HEK293T (cell line): ENCODE data around the gene FRMD8.
"Not testable (repeated sequence)": the region's sequence is repeated elsewhere in the genome, so short reads cannot be mapped to it uniquely, and the experiment has no call there.

Experiments
- ARNT ChIP-seq: fragments of 450-650 bp; IDR thresholded peaks from 2 replicates; pipeline ENCODE4 v1.6.1; 2017; ENCODE audit warnings: mild to moderate bottlenecking
- BHLHE40 ChIP-seq: fragments of 450-650 bp; IDR thresholded peaks from 2 replicates; pipeline ENCODE4 v1.6.1; 2016; ENCODE audit warnings: mild to moderate bottlenecking, moderate library complexity, borderline replicate concordance
- FOXA1 ChIP-seq: fragments of 450-650 bp; IDR thresholded peaks from 2 replicates; pipeline ENCODE4 v1.6.1; 2016; ENCODE audit warnings: mild to moderate bottlenecking
- FOXK2 ChIP-seq: fragments of 450-650 bp; IDR thresholded peaks from 2 replicates; pipeline ENCODE4 v1.6.1; 2016; ENCODE audit warnings: mild to moderate bottlenecking
- FOXM1 ChIP-seq: fragments of 450-650 bp; IDR thresholded peaks from 2 replicates; pipeline ENCODE4 v1.6.1; 2017; ENCODE audit warnings: mild to moderate bottlenecking, borderline replicate concordance
- HDGF ChIP-seq: fragments of 450-650 bp; IDR thresholded peaks from 2 replicates; pipeline ENCODE4 v1.6.1; 2017; ENCODE audit warnings: antibody characterized with exemption, borderline replicate concordance
- L3MBTL2 ChIP-seq: fragments of 450-650 bp; conservative IDR thresholded peaks from 2 replicates; pipeline ENCODE4 v1.6.1; 2016; ENCODE audit warnings: mild to moderate bottlenecking
- PKNOX1 ChIP-seq: fragments of 450-650 bp; IDR thresholded peaks from 2 replicates; pipeline ENCODE4 v1.6.1; 2016

GRCh38 chr11:65451301-65451700 is 64.9 kb downstream of the FRMD8 start:
- not testable (repeated sequence) for TF ChIP-seq HDGF, FOXM1, L3MBTL2, FOXK2, ARNT, PKNOX1, BHLHE40, FOXA1
